Measurements from ENCODE around the gene CREB5. TPM values are rescaled to one million over a fixed set of nuclear protein-coding genes. Genes with fewer than 3 reads are reported as not detected.

Gene CREB5
- total RNA-seq, 1 donor from 2014 or later = 52.7 TPM

DNA sequence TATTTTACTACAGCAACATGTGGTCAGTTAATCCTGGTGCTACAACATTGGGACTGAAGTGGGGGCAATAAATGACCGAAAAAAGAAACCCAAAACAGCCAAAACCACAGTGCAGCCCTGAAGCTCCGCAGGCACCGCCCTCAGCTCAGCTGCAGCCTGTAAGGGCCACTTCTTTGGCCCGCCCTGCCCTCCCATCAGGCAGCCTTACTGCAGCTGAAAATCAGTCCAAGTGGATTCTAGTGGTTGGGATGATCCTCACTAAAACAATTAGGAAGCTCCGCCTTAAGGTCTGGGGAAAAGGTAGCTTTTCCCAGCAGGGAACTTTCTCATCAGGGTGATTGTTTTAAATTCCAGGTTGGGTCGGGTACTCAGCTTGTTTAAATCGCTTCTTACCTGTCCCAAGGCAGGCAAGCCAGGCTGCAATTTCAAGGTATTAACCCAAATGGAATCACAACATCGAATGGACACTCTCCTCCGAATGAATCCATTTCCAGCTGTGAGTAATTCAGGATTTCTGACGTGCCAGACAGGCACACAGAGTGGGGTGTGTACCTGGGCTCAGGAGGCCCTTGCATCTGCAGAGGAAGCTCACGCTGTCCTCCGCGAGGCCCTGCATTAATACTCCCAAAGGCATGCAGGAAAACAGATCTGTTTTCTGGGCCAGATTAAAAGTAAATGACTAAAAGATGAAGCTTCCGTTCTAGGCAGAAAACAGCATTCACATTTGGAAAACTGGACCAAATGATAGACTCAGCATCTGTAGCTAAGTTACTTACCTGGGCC lies 104.3 kb downstream of the CREB5 start:
- DNase-seq = no peak

DNA sequence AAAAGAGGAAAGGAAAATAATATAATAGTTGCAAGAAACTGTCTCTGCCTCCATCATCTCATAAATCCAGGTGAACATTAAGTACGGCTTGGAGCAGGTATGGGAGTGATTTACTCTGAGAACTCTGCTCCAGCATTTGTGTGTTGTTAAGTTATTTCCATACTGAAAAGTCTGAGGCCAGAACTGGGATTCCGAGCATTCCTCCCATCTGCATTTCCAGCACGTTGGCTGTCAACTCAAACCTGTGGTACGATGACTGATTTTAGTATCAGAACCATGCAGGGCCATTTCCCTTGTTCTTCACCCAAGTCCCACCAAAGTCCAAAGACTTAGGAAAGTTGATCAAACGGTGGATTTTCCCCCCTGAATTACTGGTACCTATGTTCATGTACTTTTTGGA lies 104.9 kb downstream of the CREB5 start:
- no peak for DNase-seq

DNA sequence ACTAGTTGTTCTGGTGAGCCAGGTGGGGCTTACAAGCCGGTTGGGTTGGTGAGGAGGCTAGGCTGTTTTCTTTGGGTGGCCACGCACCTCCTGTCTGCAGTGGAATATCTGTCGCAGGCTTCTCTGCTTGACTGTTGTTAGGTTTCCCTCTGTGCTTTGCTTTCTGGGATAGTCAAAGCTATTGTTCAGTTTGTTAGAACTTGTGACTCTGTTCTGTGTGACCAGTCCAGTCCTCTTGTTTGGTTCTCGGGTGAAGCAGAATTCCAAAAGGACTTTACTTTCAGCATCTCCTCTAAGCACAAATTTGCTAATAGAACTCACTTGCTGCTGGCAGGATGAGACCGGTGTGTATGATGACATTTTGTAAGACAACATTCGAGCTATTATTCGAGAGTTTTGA lies 105.3 kb downstream of the CREB5 start:
- DNase-seq = no peak

DNA sequence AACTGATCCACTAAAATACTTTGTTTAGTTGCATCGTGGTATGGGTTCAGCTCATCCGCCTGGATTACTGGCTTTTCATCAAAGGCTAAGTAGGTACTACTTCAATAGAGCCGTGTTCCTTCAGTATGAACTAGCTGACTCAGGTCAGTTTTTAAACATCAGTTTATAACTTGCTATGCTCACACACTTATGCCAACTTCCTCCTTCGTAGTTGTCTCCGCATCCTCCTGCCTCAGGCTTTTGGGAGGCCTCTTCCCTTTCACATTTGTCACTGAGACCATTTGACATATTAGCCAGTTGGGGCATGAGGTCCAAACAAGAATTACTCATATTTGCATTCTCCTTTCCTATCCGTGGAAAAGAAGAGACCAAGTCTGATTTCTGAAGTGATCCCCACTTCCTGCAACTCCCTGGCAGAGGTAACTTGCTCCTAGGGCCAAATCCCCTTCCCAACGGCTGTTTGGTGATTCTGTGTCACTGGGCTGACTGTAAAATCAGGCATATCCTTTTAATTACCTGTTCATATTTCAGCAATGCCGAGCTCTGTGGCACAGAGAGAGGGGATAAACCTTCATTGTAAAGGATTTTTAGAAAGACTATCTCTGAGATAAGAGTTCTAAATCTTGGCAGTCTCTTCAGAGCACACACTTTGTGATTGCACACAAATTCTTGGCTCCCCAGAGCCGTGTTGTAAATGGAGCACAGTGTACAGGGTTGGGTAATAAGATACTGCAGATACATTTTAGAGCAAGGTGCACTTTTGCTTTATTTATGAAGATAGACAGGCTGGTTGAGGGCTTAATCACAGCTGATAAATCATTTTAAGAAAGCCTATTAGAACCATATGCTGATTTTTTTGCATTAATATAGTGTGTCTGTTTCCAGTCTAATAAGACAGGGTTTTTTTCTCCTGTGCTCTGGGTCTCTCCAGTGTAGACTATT lies 108.0 kb downstream of the CREB5 start:
- no peak for DNase-seq

DNA sequence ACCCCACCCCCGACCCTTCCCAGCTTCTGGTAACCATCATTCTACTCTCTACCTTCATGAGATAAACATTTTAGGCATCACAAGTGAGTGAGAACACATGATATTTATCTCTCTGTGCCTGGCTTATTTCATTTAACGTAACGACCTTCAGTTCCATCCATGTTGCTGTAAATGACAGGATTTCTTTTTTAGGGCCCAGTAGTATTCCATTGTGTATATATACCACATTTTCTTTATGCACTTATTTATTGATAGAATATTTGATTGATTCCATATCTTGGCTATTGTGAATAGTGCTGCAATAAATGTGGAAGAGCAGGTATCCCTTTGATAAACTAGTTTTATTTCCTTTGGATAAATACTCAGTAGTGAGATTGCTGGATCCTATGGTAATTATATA lies 112.7 kb downstream of the CREB5 start:
- no peak for DNase-seq

DNA sequence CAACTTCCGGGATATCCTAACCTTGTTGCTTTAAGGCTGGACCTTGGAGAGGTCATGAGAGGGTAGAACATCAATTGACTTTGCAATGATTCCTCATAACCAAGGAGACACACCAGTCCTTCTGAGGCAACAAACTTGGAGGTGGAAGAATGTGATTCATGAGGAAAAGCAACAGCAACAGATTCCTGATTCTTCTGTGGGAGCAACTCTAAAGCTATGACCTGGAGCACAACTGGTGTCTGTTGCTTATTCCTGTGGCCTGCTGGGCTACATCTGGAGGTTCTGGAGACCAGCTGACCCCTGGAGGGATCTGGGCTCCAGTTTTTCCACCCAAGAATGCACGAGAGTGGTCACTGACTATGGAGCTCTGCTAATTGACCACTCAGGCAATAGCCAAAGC lies 116.6 kb downstream of the CREB5 start:
- DNase-seq = no peak

DNA sequence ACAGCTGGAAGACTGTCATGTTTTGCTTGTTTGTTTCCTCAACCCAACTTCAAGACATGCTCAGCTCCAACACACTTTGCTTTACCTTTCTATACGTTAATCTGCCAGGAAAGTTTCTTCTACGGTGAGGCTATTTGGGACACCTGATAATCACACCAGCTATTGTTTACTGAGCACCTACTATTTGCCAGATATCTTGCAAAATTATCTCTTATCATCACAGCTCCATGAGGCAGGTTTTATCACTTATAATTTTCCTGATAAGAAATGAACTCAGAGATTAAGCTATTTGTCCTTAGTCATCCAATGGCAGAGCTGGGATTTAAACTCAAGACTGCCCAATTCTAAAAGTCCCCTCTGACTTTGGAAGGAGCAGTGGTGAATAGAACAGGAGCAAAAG lies 117.4 kb downstream of the CREB5 start:
- no peak for DNase-seq

DNA sequence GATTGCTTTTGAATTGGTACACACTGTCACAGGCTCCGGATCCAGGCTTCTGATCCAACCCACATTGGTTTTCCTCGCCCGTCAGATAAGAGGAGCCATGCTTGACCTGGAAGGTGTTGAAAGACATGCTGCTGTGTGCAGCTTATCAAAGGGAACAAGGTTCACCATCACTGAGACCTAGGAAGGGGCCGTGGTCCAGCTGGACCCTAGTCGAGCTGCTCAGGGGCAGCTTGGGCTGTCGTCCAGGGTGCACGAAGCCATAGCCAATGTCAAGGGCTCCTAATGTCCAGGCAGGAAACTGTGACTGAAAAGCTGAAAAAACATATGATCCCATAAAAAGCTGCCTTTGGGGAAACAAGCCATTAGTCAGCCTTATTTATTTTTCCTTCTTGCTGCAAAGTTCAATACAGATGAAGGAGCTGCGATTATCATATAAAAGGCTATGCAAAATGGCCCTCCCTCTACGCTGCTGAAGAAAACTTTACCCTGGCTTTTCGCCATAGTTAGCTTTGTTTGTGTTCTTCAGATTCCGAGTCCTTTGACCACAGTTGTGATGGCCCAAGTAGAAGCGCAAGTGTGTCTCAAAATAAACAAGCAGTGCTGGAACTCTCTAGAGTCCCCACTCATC lies 118.0 kb downstream of the CREB5 start:
- no peak for DNase-seq

DNA sequence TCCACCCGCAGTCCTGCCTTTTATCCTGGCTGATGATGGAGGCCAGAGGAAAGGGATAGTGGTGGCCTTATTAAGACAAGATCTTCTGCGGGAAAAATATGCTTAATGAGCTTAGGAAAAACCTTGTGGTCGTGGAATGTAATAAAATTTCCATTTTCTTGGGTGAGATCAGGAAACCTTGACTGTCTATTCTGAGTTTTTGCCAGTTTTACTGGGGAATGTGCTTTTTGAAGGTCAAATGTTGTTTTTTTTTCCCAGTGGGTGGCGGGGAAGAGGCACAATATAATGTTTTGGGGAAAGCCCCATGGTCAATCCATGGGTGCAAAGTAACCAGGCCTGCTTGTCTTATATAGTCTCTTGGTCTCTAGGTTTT lies 118.5 kb downstream of the CREB5 start:
- no peak for DNase-seq

DNA sequence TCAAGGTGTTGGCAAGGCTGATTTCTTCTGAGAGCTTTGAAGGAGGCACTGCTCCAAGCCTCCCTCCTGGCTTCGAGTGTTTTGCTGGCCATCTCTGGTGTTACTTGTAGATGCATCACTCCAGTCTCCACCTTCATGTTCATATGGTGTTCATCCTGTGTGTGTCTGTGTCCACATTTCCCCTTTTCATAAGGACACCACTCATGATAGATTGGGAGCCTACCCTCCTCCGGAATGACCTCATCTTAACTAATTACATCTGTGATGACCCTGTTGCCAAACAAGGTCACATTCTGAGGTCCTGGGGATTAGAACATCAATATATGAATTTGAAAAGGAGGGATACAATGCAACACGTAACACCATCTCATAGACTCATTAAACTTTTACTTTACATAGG lies 119.0 kb downstream of the CREB5 start:
- no peak for DNase-seq

DNA sequence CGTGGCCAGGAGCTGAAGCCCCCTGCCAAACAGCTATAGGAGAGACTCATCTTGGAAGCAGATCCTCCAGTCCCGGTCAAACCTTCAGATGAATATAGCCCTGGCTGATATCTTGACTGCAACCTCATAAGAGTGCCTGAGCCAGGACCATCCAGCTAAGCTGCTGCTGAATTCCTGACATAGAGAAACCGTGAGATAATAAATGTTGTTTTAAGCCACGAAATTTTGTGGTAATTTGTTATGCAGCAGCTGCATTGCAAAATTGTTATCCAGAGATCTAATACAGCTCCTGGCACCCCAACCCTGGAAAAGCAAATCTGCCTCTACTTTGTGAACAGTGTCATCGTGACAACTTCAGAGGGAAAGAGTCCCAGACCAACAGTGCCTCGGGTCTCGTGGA lies 119.9 kb downstream of the CREB5 start:
- DNase-seq = no peak

DNA sequence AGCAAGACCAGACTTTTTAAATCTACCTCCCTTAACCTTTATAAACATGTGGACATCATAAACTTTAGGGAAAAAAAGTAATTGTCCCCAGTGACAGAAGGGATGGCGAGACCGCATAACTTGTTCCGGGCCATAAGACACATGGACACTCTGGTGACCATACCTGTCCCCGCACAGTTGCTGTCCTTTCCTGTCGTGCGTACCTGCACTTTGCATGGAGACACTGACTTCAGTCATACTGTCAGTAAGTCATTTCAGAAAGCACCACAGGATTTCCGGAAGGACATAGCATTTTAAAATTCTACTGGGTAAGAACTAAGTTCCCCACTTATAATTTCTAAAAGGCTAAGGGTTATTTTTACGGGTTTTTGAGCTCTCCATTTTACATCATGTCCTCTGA lies 120.9 kb downstream of the CREB5 start:
- no peak for DNase-seq

DNA sequence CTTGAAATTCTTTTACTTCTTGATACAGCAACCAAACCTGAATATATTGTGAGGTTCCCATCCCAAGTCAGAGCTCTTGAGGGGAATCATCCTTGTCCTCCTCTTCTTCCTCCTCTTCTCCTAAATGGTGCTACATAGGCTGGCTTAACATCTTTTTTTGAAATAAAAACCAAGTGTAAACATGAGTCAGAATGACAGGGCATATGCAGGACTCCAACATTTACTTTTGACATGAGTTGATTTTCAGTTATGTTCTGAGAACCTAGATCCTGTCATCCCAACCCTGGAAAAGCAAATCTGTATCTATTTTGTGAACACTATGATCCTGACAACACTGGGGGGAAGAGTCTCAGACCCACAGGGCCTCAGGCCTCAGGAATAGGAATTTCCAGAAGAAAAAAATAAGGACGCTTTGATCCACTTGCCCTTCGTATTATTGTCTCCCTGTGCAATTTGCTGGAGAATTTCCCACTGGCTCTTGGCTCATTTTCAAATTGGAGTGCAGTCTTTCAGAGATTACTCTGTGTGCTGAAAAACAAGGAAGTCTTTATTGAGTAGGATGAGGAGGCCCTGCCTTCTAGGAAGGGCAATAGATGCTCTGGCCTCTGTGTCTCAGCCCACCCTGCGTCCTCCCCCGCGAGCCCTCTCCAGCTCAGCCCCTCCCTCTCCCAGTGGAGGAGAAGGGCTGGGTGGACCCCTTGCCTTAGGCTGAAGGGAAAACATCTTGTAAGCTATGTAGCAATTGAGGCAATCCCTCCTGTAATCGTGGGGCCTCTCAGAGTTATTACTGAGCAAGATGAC lies 121.6 kb downstream of the CREB5 start:
- peak; percentile 84 for DNase-seq

DNA sequence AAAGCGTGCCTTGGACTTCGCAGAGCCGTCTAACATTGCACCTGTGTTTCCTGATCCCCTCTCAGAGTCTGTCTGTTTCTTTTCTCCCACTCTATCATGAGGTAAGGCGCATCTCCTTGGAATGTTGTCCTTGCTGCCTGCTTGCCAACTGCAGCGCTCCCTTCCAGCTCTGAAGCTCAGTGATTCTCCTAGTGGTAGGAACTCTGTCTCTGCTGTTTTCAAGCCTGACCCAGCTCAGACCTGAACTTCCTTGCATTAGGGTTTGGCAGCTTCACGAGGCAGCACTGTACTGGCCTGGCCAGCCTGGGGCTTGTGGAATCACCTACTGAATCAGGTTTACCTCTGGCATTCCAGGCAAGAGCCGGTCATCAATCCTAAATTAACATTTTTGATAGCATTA lies 123.9 kb downstream of the CREB5 start:
- DNase-seq = peak; percentile 44

DNA sequence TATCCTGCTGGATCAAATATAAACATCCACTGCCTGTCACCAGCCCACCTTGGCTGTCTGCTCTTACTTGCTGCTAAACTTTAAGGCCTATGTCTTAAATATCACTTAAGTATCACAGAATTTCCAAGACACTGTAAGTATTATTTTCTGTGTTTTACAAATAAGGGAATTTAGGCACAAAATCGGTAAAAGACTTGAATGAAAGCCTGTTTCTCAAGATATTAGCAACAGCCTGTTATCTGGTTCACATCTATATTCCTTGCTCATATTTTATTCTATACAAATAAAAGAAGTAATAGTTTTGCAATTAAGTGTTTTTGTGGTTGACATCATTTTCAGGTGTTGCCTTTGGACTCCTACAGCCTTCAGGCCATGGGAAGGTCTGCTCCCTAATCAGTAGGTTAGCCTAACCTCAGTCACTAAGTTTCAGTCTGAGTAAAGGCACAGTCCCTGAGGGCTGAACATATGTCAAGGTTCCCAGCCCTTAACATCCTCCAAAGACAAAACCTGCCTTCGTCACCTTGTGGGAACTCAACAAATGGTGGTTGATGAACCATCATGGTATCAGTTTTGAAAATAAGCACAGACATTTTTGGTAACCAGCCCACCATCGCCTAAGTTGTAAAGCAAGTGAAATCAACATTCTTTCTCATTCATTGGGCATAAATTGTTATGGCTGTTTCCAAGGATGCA lies 127.1 kb downstream of the CREB5 start:
- no peak for DNase-seq

DNA sequence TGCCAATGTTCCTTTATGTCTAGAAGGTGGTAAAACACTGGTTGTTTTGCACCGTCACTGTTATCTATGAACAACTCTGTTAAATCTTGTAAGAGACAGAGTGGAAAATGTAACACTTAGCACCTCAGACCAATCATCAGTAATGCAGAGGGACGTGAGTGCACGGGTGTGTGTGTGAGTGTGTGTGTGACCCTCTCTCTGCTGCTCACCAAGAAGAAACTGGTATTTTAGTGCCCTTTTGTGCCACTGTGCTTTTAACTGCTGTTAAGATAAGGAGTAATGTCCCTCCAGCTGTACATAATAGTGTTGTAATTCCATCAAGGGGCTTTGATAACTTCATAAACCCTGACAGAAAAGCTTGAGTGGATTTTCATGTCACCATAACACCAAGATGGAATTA lies 130.1 kb downstream of the CREB5 start:
- no peak for DNase-seq

DNA sequence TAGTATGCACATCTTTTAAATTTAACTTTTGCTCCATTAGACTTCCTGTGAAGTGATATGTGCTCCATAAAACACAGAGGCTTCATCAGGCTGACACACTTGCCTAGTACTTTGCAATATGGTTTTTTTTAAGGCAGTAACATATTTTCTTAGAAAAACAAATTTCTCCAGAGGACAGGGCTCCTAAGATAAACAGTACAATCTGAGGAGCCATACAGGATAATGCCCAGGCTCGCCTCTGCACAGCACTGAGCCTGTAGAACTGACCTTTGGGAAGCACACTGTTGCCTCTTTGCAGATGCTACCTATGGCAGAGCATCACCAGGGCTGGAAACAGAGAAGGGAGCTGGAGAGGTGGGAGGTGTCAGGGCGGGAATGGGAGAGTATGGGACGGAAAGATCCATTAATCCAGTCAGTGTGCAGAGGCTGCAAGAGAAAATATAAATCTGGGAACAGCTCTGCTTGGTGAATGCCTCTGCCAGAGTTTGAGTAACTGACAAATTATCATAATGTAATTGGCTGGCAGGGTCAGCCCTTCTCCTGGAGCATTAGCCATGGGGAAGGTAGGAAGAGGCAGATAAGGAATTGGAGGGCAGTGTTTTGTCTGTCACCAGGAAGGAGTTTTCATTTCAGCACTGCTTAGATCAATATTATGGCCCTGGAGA lies 132.3 kb downstream of the CREB5 start:
- DNase-seq = no peak

DNA sequence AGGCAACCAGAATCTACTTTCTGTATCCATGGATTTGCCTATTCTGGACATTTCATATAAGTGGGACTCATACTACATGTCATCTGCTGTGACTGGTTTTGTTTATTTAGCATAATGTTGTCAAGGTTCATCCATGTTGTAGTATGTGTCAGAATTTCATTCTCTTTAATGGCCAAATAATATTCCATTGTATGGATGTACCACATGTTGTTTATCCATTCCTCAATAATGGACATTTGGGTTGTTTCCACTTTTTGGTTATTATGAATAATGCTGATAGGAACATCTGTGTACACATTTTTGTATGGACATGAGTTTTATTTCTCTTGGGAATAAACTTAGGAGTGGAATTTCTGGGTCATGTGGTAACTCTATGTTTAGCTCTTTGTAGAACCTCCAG lies 133.7 kb downstream of the CREB5 start:
- DNase-seq = no peak

DNA sequence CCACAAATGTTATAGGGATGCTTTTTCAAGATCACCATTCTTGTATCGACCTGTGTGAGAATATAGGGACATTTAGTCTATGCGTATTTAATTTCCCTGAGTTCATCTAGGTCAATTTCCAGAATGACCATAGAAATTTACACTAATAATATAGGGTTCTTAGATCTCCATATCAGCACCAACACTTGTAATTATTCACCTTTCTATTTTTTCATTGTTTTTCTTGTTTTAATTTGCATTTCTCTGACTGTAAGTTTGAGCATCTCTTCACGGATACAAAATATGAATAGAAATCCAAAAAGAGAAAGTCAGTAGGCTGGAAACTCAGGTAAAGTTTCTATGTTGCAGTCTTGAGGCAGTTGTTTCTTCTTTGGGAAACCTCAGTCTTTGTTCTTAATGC lies 134.8 kb downstream of the CREB5 start:
- DNase-seq = no peak

DNA sequence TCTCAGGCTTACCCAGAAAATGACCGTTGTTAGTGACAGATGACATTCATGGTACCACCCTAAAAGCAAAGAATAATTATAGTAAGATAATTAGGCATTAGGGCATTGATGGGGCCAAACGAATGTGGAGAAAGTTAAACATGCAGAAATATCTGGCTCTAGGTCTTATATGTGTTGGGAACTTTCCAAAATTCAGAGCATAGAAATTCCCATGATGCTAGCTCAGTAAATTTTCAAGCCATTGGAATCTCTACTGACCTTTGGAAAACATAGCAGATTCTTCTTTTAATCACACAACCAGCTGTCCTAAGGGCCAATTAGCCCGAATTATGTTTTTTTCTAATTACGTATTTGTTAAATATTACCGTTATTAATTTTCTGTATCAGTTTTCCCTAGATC lies 136.1 kb downstream of the CREB5 start:
- no peak for DNase-seq

DNA sequence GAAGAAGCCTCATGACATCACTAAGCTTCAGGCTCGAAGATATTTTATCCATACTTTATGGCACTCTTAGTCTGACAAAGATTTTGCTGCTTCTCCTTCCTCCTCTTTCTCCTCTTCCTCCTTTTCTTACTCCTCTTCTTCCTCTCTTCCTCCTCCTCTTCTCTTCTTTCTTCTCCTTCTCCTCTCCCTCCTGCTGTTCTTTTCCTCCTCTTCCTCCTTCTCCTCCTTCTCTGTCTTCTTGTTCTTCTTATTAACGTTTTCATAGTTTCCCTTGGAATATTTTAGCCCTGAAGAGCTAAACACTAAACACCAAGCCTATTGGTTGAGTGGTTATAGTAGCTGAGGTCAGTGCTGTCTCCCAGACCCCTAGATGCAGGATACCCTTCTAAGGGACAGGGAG lies 137.7 kb downstream of the CREB5 start:
- no peak for DNase-seq
